ENCODE data around the gene PRADC1.
A peak's percentile ranks its signal among the peaks of the same experiment; 100 is the strongest.

PRADC1 gene

DNA sequence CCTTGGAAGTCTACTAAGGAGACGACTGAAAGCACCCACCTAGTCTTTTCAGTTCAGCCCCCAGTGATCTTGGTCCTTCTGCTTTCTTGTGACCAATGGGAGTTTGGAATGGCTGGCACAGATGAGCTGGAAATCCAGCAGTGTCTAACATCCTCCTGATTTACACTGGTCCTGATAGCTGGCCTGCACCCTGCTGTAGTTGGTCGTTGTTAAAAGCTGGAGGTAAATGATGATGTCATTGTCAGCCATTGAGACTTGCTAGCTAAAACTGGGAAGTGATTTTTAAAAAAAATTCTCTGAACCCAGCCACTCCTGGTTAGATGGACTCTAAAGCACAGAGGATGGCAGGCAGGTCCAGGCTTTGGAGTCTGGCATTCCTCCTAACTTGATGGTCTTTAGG, 20.4 kb upstream of the PRADC1 start:
- Mint-ChIP-seq H3K27me3 (no peaks in the 10 kb centered on the region), H3K27ac (no peak overlapping the region), H3K4me3 (no peak overlapping the region), H3K9me3 (no peaks in the 10 kb centered on the region), H3K4me1 (peaks cover 11% of the 10 kb centered on the region), H3K36me3 (peaks cover 11% of the 10 kb centered on the region)

DNA sequence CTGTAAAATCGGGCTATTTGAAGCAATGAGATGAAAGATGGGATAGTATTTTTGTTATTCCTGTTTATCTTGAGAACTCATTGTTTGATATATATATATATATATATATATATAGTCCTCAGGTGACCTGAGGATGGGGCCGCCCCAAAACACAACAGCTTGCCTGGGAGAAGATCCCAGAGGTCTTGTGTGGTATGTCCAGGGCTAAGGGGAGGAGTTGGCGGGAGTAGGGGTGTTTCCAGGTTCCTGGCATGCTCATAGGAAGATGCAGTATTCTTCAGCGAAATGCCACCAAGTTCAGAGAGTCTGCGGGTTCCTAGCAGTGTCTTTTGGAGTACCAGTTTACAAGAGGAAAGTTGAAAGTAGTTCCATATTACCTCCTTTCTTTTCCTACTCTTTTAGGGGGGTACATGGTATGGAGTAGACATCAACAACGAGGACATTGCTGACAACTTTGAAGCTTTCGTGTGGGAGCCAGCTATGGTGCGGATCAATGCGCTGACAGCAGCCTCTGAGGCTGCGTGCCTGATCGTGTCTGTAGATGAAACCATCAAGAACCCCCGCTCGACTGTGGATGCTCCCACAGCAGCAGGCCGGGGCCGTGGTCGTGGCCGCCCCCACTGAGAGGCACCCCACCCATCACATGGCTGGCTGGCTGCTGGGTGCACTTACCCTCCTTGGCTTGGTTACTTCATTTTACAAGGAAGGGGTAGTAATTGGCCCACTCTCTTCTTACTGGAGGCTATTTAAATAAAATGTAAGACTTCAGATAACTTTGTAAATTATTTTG, 19.4 kb upstream of the PRADC1 start:
- Mint-ChIP-seq H3K9me3 (no peaks in the 10 kb centered on the region), H3K36me3 (peaks cover 13% of the 10 kb centered on the region), H3K4me1 (peaks cover 7% of the 10 kb centered on the region), H3K27ac (no peak overlapping the region), H3K27me3 (no peaks in the 10 kb centered on the region), H3K4me3 (no peak overlapping the region)

DNA sequence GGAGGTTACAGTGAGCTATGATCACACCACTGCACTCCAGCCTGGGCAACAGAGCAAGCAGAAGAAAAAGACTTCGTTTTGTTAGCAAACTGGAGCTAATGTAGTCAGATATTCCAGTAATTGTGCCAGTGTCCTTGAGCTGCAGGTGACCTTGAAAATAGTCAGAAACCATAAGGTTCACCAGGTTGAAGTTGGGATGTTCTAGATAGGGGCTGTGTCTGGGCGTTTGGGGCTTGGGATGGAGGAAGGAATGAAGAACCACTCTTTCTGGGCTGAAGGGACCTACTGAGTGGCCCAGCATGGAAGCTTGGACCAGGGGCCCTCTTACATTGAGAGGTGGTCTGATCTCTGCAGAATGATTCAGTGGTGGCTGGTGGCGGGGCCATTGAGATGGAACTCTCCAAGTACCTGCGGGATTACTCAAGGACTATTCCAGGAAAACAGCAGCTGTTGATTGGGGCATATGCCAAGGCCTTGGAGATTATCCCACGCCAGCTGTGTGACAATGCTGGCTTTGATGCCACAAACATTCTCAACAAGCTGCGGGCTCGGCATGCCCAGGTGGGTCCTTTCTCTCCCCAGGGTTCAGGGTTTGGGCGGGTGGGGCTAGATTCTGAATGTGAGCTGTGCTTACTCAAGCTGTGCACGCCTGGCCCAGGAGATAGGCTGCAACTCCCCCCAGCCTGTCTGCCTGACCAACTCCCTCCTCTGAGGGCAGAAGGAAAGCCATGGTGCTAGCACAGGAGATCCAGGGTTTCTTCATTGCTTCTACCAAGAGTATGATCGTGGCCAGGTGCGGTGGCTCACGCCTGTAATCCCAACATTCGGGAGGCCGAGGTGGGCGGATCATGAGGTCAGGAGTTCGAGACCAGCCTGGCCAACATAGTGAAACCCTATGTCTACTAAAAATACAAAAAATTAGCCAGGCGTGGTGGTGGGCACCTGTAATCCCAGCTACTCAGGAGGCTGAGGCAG, 18.1 kb upstream of the PRADC1 start:
- Mint-ChIP-seq H3K27me3 (no peaks in the 10 kb centered on the region), H3K4me3 (no peak overlapping the region), H3K4me1 (peaks cover 8% of the 10 kb centered on the region), H3K27ac (no peak overlapping the region), H3K9me3 (no peaks in the 10 kb centered on the region), H3K36me3 (peaks cover 21% of the 10 kb centered on the region)

DNA sequence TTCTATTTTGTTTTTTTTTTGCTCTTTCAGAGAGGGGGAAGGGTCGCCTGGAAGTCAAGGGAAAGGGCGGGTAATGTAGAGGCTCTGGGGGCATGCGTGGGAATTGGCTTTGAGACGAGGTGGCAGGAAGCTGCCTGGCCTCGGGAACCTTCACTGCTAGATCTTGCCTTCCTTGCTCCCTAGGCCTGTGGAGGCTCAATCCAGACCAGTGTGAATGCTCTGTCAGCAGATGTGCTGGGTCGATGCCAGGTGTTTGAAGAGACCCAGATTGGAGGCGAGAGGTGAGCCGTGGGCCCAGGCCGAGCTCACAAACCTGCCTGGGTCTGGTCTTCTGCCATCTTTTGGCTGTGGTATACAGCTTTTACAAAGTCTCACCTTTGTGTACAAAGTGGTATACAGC, 16.6 kb upstream of the PRADC1 start:
- H3K27me3 Mint-ChIP-seq = no peaks in the 10 kb centered on the region
- no peak overlapping the region for H3K27ac Mint-ChIP-seq
- H3K36me3 Mint-ChIP-seq = peaks cover 20% of the 10 kb centered on the region
- no peaks in the 10 kb centered on the region for H3K9me3 Mint-ChIP-seq
- H3K4me1 Mint-ChIP-seq = peaks cover 15% of the 10 kb centered on the region
- no peak overlapping the region for H3K4me3 Mint-ChIP-seq

DNA sequence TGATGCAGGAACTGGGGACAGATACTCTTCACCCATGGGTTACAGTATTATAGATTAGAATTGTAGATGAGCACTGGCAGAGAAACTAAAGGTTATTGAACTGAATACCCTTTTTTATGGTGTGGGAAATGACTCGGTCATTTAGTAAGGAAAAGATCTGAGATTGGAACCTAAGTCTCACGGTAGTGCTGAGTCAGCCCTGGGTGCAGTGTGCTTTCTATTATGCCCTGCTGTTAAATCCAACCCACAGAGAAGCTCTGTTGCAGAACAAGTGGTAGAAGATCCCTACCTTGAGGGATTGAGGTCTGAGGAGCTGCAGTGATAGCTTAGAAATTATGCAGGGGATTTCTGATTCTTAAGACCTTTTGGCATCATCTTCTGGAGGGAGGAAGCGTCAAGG, 13.8 kb upstream of the PRADC1 start:
- no peaks in the 10 kb centered on the region for H3K9me3 Mint-ChIP-seq
- peaks cover 15% of the 10 kb centered on the region for H3K4me1 Mint-ChIP-seq
- H3K36me3 Mint-ChIP-seq = peaks cover 17% of the 10 kb centered on the region
- no peaks in the 10 kb centered on the region for H3K27me3 Mint-ChIP-seq
- H3K4me3 Mint-ChIP-seq = no peak overlapping the region
- H3K27ac Mint-ChIP-seq = peak overlapping the region; percentile 57

- Mint-ChIP-seq H3K36me3 (peaks cover 13% of the 10 kb centered on the region), H3K4me3 (no peak overlapping the region), H3K4me1 (peaks cover 17% of the 10 kb centered on the region), H3K27me3 (no peaks in the 10 kb centered on the region), H3K9me3 (no peaks in the 10 kb centered on the region), H3K27ac (no peak overlapping the region)
Observed at GRCh38 chr2:73244580-73244979, 11.5 kb upstream of the PRADC1 start.

DNA sequence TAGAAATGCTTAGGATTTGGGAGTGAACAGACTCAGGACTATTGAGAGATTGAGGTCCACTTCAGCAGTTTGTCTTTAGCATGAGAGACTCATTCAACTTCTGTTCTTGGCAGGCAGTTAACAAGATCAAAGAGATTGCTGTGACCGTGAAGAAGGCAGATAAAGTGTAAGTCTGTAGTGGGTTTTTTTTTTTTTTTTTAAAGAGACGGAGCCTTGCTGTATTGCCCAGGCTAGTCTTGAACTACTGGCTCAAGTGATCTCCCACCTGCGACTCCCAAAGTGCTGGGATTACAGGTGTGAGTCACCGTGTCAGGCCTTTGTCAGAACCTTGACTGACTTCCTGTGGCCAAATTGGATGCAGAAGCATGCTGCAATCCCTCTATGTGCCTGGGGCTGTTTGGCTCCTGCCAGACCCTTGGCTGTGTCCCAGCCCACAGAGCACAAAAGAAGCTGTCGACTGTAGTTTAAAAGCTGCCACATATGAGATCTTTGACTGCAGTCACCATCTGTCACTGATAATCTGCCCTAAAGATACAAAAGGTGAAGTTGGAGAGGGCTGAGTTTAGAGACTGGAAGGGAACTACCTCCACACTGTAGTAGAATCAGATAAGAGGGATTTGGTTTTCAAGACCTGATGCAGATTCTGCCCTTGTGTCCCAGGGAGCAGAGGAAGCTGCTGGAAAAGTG, 11.0 kb upstream of the PRADC1 start:
- no peaks in the 10 kb centered on the region for H3K9me3 Mint-ChIP-seq
- H3K4me3 Mint-ChIP-seq = no peak overlapping the region
- H3K27me3 Mint-ChIP-seq = no peaks in the 10 kb centered on the region
- H3K36me3 Mint-ChIP-seq = peaks cover 11% of the 10 kb centered on the region
- H3K27ac Mint-ChIP-seq = peak overlapping the region; percentile 8
- H3K4me1 Mint-ChIP-seq = peaks cover 23% of the 10 kb centered on the region

GRCh38 chr2:73239776-73240175, 6.7 kb upstream of the PRADC1 start:
- H3K36me3 Mint-ChIP-seq = peaks cover 14% of the 10 kb centered on the region
- H3K4me3 Mint-ChIP-seq = no peak overlapping the region
- no peaks in the 10 kb centered on the region for H3K9me3 Mint-ChIP-seq
- H3K27me3 Mint-ChIP-seq = no peaks in the 10 kb centered on the region
- peaks cover 41% of the 10 kb centered on the region for H3K4me1 Mint-ChIP-seq
- no peak overlapping the region for H3K27ac Mint-ChIP-seq

GRCh38 chr2:73238976-73239375, 5.9 kb upstream of the PRADC1 start:
- Mint-ChIP-seq H3K27me3 (no peaks in the 10 kb centered on the region), H3K4me3 (no peak overlapping the region), H3K27ac (no peak overlapping the region), H3K4me1 (peaks cover 41% of the 10 kb centered on the region), H3K36me3 (peaks cover 15% of the 10 kb centered on the region), H3K9me3 (no peaks in the 10 kb centered on the region)

- Mint-ChIP-seq H3K27ac (no peak overlapping the region), H3K36me3 (peaks cover 15% of the 10 kb centered on the region), H3K4me1 (peaks cover 41% of the 10 kb centered on the region), H3K27me3 (no peaks in the 10 kb centered on the region), H3K9me3 (no peaks in the 10 kb centered on the region), H3K4me3 (peak overlapping the region; percentile 19)
Observed at GRCh38 chr2:73238149-73238548, 5.1 kb upstream of the PRADC1 start.

GRCh38 chr2:73237168-73237567, 4.1 kb upstream of the PRADC1 start:
- Mint-ChIP-seq H3K27me3 (no peaks in the 10 kb centered on the region), H3K36me3 (peaks cover 15% of the 10 kb centered on the region), H3K9me3 (no peaks in the 10 kb centered on the region), H3K4me1 (peaks cover 45% of the 10 kb centered on the region), H3K27ac (peak overlapping the region; percentile 14), H3K4me3 (peak overlapping the region; percentile 99)

DNA sequence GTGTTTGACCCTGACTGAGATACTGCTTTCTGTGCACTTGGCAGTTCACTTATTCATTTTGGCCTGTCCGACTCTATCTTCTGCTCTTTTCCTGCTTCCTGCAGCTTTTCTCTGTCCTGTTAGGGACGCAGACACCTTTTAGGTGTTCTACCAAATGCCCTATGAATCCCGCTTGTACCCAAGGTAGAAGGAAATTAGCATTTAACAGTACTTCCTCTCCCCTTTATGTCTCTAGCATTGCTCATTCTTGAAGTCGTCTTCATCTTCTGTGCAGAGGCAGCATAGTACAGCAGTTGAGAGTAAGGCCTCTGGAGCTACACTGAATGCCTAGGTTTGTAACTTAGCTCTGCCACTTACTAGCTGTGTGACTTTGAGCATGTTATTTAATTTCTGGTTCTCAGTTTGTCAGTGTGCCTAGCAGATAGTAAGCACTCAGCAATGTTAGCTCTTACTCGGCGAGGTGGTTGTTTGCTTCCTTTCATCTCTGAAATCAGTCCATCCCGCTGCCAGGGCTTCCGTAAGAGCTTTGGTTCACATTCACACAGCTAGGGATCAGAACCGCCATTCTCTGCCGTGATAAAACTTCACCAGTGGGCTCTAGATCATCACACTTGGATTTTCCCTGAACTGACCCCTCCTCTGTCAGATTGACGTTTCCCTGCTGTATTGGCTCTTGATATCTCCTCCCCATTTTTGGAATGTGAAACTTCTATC, 2.4 kb upstream of the PRADC1 start:
- Mint-ChIP-seq H3K36me3 (peaks cover 18% of the 10 kb centered on the region), H3K4me1 (peaks cover 45% of the 10 kb centered on the region), H3K27me3 (no peaks in the 10 kb centered on the region), H3K9me3 (no peaks in the 10 kb centered on the region), H3K27ac (peak overlapping the region; percentile 97), H3K4me3 (peak overlapping the region; percentile 99)

DNA sequence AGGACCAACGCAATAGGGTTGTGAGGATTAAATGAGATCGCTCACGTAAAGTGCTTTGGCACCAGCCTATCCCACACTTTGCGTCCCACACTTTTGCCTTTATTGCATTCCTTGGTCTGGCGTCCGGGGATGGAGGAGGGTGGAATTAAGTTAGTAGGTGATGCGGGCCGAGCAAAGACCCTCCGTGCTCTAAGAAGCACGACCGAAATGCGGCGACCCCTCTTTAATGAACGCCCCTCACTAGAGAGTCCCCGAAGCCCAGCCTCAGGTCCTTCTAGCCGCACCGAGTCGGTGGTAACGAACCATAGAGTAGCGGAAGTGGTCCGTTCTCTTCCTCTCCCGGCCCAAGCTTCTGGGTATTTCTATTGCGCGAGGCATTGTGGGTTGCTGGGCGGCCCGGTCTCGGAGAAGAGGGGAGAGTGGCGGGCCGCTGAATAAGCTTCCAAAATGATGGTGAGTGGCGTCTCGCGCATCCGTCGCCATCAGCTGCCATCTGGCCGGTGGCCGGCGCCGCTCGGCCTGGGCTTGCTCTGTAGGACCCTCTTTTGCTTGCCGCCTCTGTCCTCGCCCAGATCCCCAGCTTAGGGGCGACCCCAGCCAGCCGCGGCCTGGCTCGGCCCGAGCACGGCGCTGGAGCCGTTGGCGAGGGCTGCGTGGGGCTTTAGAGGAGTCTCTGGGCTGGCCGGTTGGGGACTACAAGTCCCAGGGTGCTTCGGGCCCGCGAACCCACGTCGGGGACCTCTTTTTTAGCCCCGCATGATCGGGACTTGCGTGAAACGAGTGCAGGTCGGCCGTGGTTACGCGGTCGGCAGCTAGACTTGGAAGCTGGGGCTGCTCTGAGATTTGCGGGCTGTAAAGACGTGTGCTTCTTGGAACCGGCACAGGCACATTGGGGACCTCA, 1.1 kb upstream of the PRADC1 start, which contains the start of gene CCT7:
Gene CCT7 (plus strand): TSS at position 377 of the 901 bp plus-strand sequence. CDS start 71 bp downstream, at position 448.
- H3K4me1 Mint-ChIP-seq = peaks cover 39% of the 10 kb centered on the region
- peak within 1 kb of the TSS; percentile 99 for H3K4me3 Mint-ChIP-seq
- H3K36me3 Mint-ChIP-seq = peaks cover 19% of the 10 kb centered on the region
- no peaks in the 10 kb centered on the region for H3K27me3 Mint-ChIP-seq
- no peaks in the 10 kb centered on the region for H3K9me3 Mint-ChIP-seq
- H3K27ac Mint-ChIP-seq = peak within 1 kb of the TSS; percentile 97
